Measurements from ENCODE around the gene RNASE1. TPM values are rescaled to one million over a fixed set of nuclear protein-coding genes. Genes with fewer than 3 reads are reported as not detected.

Gene RNASE1
- total and polyA plus RNA-seq, 9 of the 15 experiments (the other 6 are each of a cell fraction or from before 2014, with no cell fraction given): 6.4 to 33.3 (median 13.9) TPM

GRCh38 chr14:20820063-20820904 lies 17.6 kb upstream of the RNASE1 start (continued):
- TF ChIP-seq HSF4 (CRISPR knock-in tag; IDR thresholded peaks at IDR 0.05; ENCODE audit: borderline replicate concordance) (no peak), IRF2 (CRISPR knock-in tag; IDR thresholded peaks at IDR 0.05) (no peak), WHSC1 (IDR thresholded peaks at IDR 0.05; ENCODE audit: low read length) (no peak), SP1 (CRISPR knock-in tag; IDR thresholded peaks at IDR 0.05) (peak; percentile 58; the same call in 1 of the 2 replicates), ZNF124 (CRISPR knock-in tag; IDR thresholded peaks at IDR 0.05) (no peak), CREB3L1 (IDR thresholded peaks at IDR 0.05; ENCODE audit: borderline replicate concordance, low read depth) (no peak), RBM39 (optimal IDR thresholded peaks at IDR 0.05; ENCODE audit: low read depth, low read length) (no peak), TRIM28 (IDR thresholded peaks at IDR 0.05) (peak; percentile 93), NFXL1 (CRISPR knock-in tag; IDR thresholded peaks at IDR 0.05) (no peak), TAF9B (IDR thresholded peaks at IDR 0.05; ENCODE audit: partially characterized antibody) (peak; percentile 42)

Data from K562 (cell line).